RWPE1 (cell line): ENCODE results near the gene C18orf32.
"Not testable (repeated sequence)": the region's sequence is repeated elsewhere in the genome, so short reads cannot be mapped to it uniquely, and the experiment has no call there.

Source experiments
- CTCF ChIA-PET: fragments of 350-600 bp; sonication (Branson Sonifier 250); formaldehyde crosslinking; extraction: SDS; loops from one replicate; lab custom pipeline; 2021; lab: Yijun Ruan, JAX
- POLR2A ChIA-PET: fragments of 400-600 bp; formaldehyde crosslinking; extraction: SDS; loops from one replicate; lab custom pipeline; 2020; ENCODE audit warnings: antibody characterized with exemption; ENCODE audit not compliant: low non-redundant PET; lab: Yijun Ruan, JAX
- DNase-seq: peaks from one replicate; pipeline ENCODE4 v3.0.0; 2012; ENCODE audit warnings: low spot score
- H3K27ac ChIP-seq: fragments of 450-650 bp; 2 replicates; pipeline ENCODE4 v1.5.1; 2017
- TF ChIP-seq, protein P1 (sequence below): fragments of 450-650 bp; conservative IDR thresholded peaks from 2 replicates; pipeline ENCODE4 v1.5.1; 2017; ENCODE audit warnings: low read depth, mild to moderate bottlenecking

Gene C18orf32

DNA sequence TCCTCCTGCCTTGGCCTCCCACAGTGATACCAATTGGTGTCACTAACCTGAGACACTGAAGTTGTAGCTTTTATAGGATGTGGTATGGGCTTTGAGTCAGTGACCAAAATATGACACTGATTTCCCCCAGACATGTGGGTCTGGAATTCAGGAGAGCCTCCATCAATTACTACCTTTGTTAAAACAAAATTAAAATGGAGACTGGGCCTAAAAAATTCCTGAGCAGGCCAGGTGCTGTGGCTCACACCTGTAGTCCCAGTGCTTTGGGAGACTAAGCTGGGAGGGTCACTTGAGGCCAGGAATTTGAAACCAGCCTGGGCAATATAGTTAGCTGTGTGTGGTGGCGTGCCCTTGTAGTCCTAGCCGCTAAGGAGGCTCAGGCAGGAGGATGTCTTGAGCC lies 37.9 kb upstream of the C18orf32 start:
- DNase-seq, result no peak
- H3K27ac ChIP-seq, result no peak overlapping the region
- POLR2A ChIA-PET, result no interaction called here
- CTCF ChIA-PET, result interaction anchor here (0.7 kb wide), 1 partner anchor 623 kb away, joined by 3 read pairs; no protein-coding TSS in a partner anchor
- TF ChIP-seq, protein P1, sequence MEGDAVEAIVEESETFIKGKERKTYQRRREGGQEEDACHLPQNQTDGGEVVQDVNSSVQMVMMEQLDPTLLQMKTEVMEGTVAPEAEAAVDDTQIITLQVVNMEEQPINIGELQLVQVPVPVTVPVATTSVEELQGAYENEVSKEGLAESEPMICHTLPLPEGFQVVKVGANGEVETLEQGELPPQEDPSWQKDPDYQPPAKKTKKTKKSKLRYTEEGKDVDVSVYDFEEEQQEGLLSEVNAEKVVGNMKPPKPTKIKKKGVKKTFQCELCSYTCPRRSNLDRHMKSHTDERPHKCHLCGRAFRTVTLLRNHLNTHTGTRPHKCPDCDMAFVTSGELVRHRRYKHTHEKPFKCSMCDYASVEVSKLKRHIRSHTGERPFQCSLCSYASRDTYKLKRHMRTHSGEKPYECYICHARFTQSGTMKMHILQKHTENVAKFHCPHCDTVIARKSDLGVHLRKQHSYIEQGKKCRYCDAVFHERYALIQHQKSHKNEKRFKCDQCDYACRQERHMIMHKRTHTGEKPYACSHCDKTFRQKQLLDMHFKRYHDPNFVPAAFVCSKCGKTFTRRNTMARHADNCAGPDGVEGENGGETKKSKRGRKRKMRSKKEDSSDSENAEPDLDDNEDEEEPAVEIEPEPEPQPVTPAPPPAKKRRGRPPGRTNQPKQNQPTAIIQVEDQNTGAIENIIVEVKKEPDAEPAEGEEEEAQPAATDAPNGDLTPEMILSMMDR, result no peak

DNA sequence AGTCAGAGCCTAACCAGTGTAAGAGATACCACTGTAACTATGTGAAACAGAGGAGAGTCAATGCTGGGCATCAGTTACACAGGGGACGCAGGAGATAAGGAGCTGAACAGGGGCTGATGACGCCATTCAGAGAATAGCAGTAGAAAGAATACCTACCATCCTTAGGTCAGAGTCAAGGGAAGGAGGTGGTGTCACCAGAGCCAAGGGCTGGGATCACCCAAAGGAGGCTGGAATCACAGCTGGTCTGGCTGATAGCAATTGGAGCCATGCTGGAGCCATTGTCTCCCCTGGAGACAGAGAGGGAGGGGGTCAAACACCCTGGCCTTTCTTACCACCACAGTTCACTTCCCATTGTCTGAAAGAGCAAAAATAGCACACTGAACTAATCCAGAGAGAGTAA lies 37.3 kb upstream of the C18orf32 start:
- CTCF ChIA-PET, result no interaction called here
- TF ChIP-seq, protein P1, result no peak
- no peak for DNase-seq
- no peak overlapping the region for H3K27ac ChIP-seq
- POLR2A ChIA-PET, result no interaction called here

DNA sequence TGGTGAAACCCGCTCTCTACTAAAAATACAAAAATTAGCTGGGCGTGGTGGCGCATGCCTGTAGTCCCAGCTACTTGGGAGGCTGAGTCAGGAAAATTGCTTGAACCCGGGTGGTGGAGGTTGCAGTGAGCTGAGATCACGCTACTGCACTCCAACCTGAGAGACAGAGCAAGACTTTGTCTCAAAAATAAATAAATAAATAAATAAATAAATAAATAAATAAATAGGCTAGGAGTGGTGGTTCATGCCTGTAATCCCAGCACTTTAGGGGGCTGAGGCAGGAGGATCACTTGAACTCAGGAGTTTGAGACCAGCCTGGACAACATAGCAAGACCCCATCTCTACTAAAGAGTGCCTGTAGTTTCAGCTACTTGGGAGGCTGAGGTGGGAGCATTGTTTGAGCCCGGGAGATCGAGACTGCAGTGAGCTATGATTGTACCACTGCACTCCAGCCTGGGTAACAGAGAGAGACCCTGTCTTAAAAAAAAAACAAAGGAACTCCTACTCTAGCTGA lies 36.6 kb upstream of the C18orf32 start:
- H3K27ac ChIP-seq, DNase-seq, POLR2A ChIA-PET, CTCF ChIA-PET: not testable (repeated sequence)

DNA sequence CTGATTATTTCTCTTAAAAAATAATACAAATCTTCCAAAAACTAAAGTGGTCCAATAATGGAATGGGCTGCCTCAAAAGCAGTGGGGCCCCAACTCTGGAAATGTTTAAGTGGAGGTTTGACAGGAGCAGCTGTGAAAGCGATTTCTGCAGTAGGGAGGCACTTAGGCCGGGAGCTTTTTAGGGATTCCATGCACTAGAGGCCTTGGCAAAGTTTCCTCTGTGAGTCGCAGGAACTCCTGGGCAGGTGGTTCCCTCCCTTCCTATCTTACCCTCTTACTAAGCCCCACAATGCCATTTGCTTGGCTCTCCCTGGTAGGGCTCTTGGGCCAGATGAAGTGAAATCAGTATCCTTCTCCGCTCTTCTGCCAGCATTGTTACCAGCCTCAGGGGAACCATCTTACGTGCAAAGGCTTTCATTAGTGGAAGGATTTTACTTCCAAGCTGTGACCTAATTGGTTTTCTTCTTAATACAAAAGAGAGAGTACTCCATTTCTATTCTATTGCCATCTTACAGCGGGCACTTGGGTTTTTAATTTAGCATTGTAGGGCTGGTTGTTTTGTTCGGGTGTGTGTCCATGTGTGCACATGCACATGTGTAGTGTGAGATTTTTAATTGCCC lies 34.3 kb upstream of the C18orf32 start:
- TF ChIP-seq, protein P1, result no peak
- no peak overlapping the region for H3K27ac ChIP-seq
- no peak for DNase-seq
- ChIA-PET POLR2A (no interaction called here), CTCF (interaction anchor here (0.6 kb wide), 1 partner anchor 500 kb away, joined by 3 read pairs; no protein-coding TSS in a partner anchor)

DNA sequence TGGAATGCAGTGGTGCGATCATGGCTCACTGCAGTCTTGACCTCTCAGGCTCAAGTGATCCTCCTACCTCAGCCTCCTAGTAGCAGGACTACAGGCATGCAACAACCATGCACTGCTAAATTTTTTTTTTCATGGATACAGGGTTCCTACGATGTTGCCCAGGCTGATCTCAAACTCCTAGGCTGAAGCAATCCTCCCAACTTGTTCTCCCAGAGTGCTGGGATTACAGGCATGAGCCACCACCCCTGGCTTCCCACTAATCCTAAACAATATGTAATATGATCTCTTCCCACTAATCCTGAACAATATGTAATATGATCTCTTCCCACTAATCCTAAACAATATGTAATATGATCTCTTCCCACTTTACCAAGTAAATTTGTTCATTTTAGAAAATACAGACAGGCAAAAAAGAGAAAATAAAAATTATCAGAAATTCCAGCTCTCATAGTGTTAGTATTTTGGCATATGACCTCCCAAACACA lies 33.7 kb upstream of the C18orf32 start:
- no peak overlapping the region for H3K27ac ChIP-seq
- ChIA-PET POLR2A (no interaction called here), CTCF (interaction anchor here (0.6 kb wide), 1 partner anchor 500 kb away, joined by 3 read pairs; no protein-coding TSS in a partner anchor)
- no peak for DNase-seq
- TF ChIP-seq, protein P1, result no peak

DNA sequence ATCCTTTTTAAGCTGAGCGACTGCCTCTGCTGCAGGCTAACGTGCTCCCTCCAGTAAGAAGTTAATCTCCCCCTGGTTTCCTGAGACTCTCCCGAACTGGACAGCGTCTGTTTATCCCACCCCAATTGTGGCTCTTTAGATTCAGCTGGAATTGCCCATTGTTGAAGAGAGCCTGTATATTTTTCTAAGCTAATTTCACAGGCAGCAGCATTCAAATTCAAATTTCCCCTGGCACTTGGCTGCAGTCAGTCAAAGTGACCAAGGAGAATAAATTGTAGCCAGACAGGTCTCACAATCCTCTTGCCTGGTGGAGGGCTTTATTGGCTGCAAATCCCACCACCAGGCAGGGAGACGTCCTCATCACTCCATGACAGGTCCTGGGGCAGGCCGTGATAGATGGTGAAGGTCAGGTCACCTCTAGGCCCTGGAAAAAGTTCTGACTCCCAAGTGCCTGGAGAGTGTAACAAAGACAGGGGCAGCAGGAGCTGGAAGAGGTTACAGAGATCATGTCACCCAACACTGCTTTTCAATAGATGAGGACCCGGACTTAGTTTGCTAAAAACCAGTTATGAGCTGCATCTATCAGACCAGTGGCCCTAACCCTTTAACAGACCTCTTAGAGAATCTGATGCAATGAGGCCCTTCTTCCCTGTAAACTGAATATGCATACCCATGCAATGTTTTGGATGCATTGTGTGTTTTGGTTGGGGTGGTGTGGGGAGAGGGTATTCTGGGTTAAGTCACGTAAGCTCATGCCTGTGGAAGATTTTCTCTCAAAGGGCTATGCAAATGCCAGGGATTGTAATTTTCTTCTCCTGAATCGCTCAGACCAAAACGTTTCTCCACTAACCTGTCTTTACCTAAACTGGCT lies 32.3 kb upstream of the C18orf32 start:
- no peak for DNase-seq
- ChIA-PET CTCF (interaction anchor here (0.8 kb wide), 1 partner anchor 9 kb away, joined by 3 read pairs; no protein-coding TSS in a partner anchor), POLR2A (no interaction called here)
- H3K27ac ChIP-seq, result no peak overlapping the region
- TF ChIP-seq, protein P1, result no peak
